IMR-90 (cell line): ENCODE data around the gene IGSF22. TPM values are rescaled to one million over a fixed set of nuclear protein-coding genes. Genes with fewer than 3 reads are reported as not detected.

ENCODE experiments used
- ATAC-seq: fragments of 200-7000 bp; cut with Tn5 transposase; 2 replicates; pipeline ENCODE4 v1.9.1; 2020; ENCODE audit warnings: low read depth, mild to moderate bottlenecking, moderate library complexity
- BruUV-seq: library from RNA; stranded (reverse); fragments of 400-500 nt; replicated peaks from 2 replicates; lab custom pipeline; 2021; lab: Mats Ljungman, UMichigan
- CTCF ChIA-PET: fragments of 300-600 bp; formaldehyde crosslinking; extraction: SDS; loops from one replicate; lab custom pipeline; 2021; ENCODE audit warnings: antibody characterized with exemption; lab: Yijun Ruan, JAX
- POLR2A ChIA-PET: fragments of 300-600 bp; sonication (Branson Sonifier 250); formaldehyde crosslinking; loops from one replicate; lab custom pipeline; 2022; ENCODE audit warnings: antibody characterized with exemption; ENCODE audit not compliant: unreplicated experiment; lab: Charles Lee
- DNase-seq: peaks from one replicate; pipeline ENCODE4 v3.0.0; 2013
- H2AFZ ChIP-seq: replicated peaks from 2 replicates; pipeline ENCODE3; 2013; ENCODE audit warnings: low read length, mild to moderate bottlenecking; ENCODE audit not compliant: poor library complexity
- H2AK5ac ChIP-seq: 2 replicates; pipeline ENCODE4 v1.6.1; 2013; ENCODE audit warnings: low read depth, low read length, inconsistent platforms
- H2AK9ac ChIP-seq: replicated peaks from 2 replicates; pipeline ENCODE3; 2013; ENCODE audit warnings: mild to moderate bottlenecking, low read depth, low read length, moderate library complexity; ENCODE audit not compliant: poor library complexity
- H2BK120ac ChIP-seq: 2 replicates; pipeline ENCODE4 v1.6.1; 2013; ENCODE audit warnings: low read depth, low read length, inconsistent platforms
- H2BK15ac ChIP-seq: 3 replicates; pipeline ENCODE4 v1.6.1; 2013; ENCODE audit warnings: low read depth, low read length, inconsistent platforms
- H2BK20ac ChIP-seq: 2 replicates; pipeline ENCODE4 v1.6.1; 2013; ENCODE audit warnings: low read depth, mild to moderate bottlenecking, inconsistent platforms, low read length, moderate library complexity
- H2BK5ac ChIP-seq: 2 replicates; pipeline ENCODE4 v1.6.1; 2013; ENCODE audit warnings: mild to moderate bottlenecking, low read depth, low read length, inconsistent platforms; ENCODE audit not compliant: poor library complexity, severe bottlenecking
- H3K14ac ChIP-seq: replicated peaks from 2 replicates; pipeline ENCODE4 v1.6.1; 2013; ENCODE audit warnings: low read depth, low read length, inconsistent platforms
- H3K18ac ChIP-seq: 2 replicates; pipeline ENCODE4 v1.6.1; 2013; ENCODE audit warnings: low read depth, low read length, control low read depth
- H3K23ac ChIP-seq: 2 replicates; pipeline ENCODE4 v1.6.1; 2013; ENCODE audit warnings: low read depth, low read length, inconsistent platforms
- H3K27ac ChIP-seq: 2 replicates; pipeline ENCODE4 v1.5.1; 2013; ENCODE audit warnings: mild to moderate bottlenecking, control low read depth, low read length; ENCODE audit not compliant: insufficient read depth
- H3K27me3 ChIP-seq: 2 replicates; pipeline ENCODE4 v1.6.1; 2013; ENCODE audit warnings: low read length; ENCODE audit not compliant: control insufficient read depth, insufficient read depth
- H3K36me3 ChIP-seq: 2 replicates; pipeline ENCODE4 v1.6.1; 2013; ENCODE audit warnings: low read length, mixed read lengths; ENCODE audit not compliant: control insufficient read depth, insufficient read depth
- H3K4ac ChIP-seq: 2 replicates; pipeline ENCODE4 v1.6.1; 2013; ENCODE audit warnings: low read depth, low read length, inconsistent platforms
- H3K4me1 ChIP-seq: 2 replicates; pipeline ENCODE4 v1.6.1; 2013; ENCODE audit warnings: low read length, mixed read lengths; ENCODE audit not compliant: control insufficient read depth, insufficient read depth
- H3K4me2 ChIP-seq: 2 replicates; pipeline ENCODE4 v1.6.1; 2013; ENCODE audit warnings: low read depth, mild to moderate bottlenecking, control low read depth, low read length, moderate library complexity
- H3K4me3 ChIP-seq: 2 replicates; pipeline ENCODE4 v1.5.1; 2013; ENCODE audit warnings: low read depth, mild to moderate bottlenecking, control low read depth, low read length, moderate library complexity; ENCODE audit not compliant: insufficient read depth
- H3K56ac ChIP-seq: 2 replicates; pipeline ENCODE4 v1.6.1; 2013; ENCODE audit warnings: low read length, inconsistent platforms; ENCODE audit not compliant: insufficient read depth; ENCODE audit errors: extremely low read depth
- H3K79me1 ChIP-seq, 2 experiments: 2 replicates each; pipeline ENCODE4 v1.6.1; 2013; ENCODE audit warnings: low read length in 2 of 2, inconsistent platforms in 1 of 2, low read depth in 1 of 2
- H3K9ac ChIP-seq: 2 replicates; pipeline ENCODE4 v1.6.1; 2013; ENCODE audit warnings: low read depth, low read length, control low read depth
- H3K9me1 ChIP-seq: 2 replicates; pipeline ENCODE4 v1.6.1; 2013; ENCODE audit warnings: low read length, inconsistent platforms; ENCODE audit not compliant: insufficient read depth
- H3K9me3 ChIP-seq: 2 replicates; pipeline ENCODE4 v1.6.1; 2013; ENCODE audit warnings: low read length; ENCODE audit not compliant: control insufficient read depth, insufficient read depth
- H4K20me1 ChIP-seq: 2 replicates; pipeline ENCODE4 v1.6.1; 2013; ENCODE audit warnings: low read length, inconsistent platforms; ENCODE audit not compliant: insufficient read depth
- H4K5ac ChIP-seq: 2 replicates; pipeline ENCODE4 v1.6.1; 2013; ENCODE audit warnings: mild to moderate bottlenecking, low read depth, low read length, control low read depth
- H4K8ac ChIP-seq, 2 experiments: 2 replicates each; pipeline ENCODE4 v1.6.1; 2013; ENCODE audit warnings: low read depth in 2 of 2, low read length in 2 of 2, control low read depth in 1 of 2, inconsistent platforms in 1 of 2
- H4K91ac ChIP-seq: 2 replicates; pipeline ENCODE4 v1.6.1; 2013; ENCODE audit warnings: low read depth, low read length, inconsistent platforms; ENCODE audit not compliant: insufficient read depth
- CEBPB ChIP-seq: IDR thresholded peaks from 2 replicates; pipeline ENCODE4 v1.6.1; 2012; ENCODE audit warnings: low read depth, low read length, improper control_type of control experiment
- FOS ChIP-seq: fragments of 150-350 bp; IDR thresholded peaks from 2 replicates; pipeline ENCODE4 v1.6.1; 2016; ENCODE audit warnings: low read depth, low read length
- POLR2A ChIP-seq: IDR thresholded peaks from 2 replicates; pipeline ENCODE4 v1.6.1; 2012; ENCODE audit warnings: mild to moderate bottlenecking, low read depth, low read length
- SMC3 ChIP-seq: fragments of 150-350 bp; IDR thresholded peaks from 2 replicates; pipeline ENCODE4 v1.6.1; 2016; ENCODE audit warnings: low read depth, mild to moderate bottlenecking, antibody characterized with exemption, low read length, moderate library complexity
- WGBS, 2 experiments: methylation state at CpG; one replicate each; pipeline versions ENCODE4 v1.1.5 to v1.1.7; 2013; ENCODE audit warnings: missing lambda C conversion rate in 2 of 2; ENCODE audit not compliant: insufficient read length in 1 of 2; ENCODE audit errors: extremely low coverage in 2 of 2; 5-methylcytosine and 5-hydroxymethylcytosine counted together
- dilution Hi-C: fragments of 300-500 bp; cut with HindIII; formaldehyde crosslinking; loops from one replicate; pipeline ENCODE4 v1.14.3; 2018; ENCODE audit warnings: low sequenced_read_pairs; ENCODE audit not compliant: unreplicated experiment
- in situ Hi-C: fragments of 300-500 bp; cut with MboI; formaldehyde crosslinking; loops from 3 replicates; pipeline ENCODE4 v1.14.3; 2019; ENCODE audit warnings: low sequenced_read_pairs, inconsistent platforms, mixed read lengths
- intact Hi-C: fragments of 100-400 bp; cut with micrococcal nuclease; formaldehyde crosslinking; loops from 2 replicates; pipeline ENCODE4 v1.10.0; 2022
- polyA plus RNA-seq, 3 experiments: library from polyadenylated mRNA; depleted of rRNA; stranded (reverse); fragments of >200 nt; gene quantifications; 2 replicates each; pipeline ENCODE4 v1.2.3, GENCODE V29; 2012; ENCODE audit warnings: low replicate concordance in 1 of 3
- total RNA-seq: library from RNA; depleted of rRNA; stranded (reverse); fragments of >200 nt; gene quantifications from 2 replicates; pipeline ENCODE4 v1.2.3, GENCODE V29; 2012

The IGSF22 gene
- total and polyA plus RNA-seq, 2 of the 4 experiments (the other 2 are of a cell fraction), result not detected

DNA sequence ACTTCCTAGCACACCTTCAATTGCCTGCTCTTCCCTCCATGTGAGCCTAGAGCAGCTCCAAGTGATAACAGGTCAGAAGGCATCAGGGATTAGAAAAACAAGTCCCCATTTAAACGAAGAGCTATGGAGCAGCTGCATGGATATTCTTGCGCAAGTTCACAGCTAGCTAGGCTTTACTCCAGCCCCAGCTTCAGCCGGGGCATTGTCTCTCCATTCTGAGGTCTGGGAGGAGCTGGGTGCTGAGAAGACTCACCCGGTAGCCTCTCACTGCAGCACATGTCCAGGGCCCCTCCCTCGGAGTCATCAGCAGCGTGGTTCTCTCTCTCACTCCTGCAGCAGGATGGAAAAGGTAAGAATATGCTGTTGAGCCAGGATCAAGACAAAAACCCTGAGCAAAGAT is 39.6 kb upstream of the IGSF22 start:
- peak; percentile 14 for DNase-seq
- no peak overlapping the region for H2BK15ac ChIP-seq
- POLR2A ChIA-PET, result no interaction called here
- ATAC-seq, result no peak
- intact Hi-C loops (loop anchor here (10.0 kb wide), 1 partner anchor 221 kb away; no protein-coding TSS in a partner anchor), dilution Hi-C loops (no loop called here), in situ Hi-C loops (no loop called here)
- no peak overlapping the region for H4K91ac ChIP-seq
- no peak overlapping the region for H2AK9ac ChIP-seq
- H3K79me1 ChIP-seq, result no peaks in the 10 kb centered on the region
- H3K18ac ChIP-seq, result no peak overlapping the region
- CTCF ChIA-PET, result interaction anchor here (1.7 kb wide), 1 partner anchor 33 kb away, joined by 5 read pairs; no protein-coding TSS in a partner anchor
- no peak overlapping the region for H3K9ac ChIP-seq
- no peak overlapping the region for H3K14ac ChIP-seq
- H3K23ac ChIP-seq, result no peak overlapping the region
- H4K5ac ChIP-seq, result no peak overlapping the region
- H2BK120ac ChIP-seq, result no peak overlapping the region
- no peak overlapping the region for H3K56ac ChIP-seq
- H2AK5ac ChIP-seq, result no peak overlapping the region; the same call in 1 of the 2 replicates
- H4K20me1 ChIP-seq, result no peaks in the 10 kb centered on the region
- H3K4me1 ChIP-seq, result peaks cover 2% of the 10 kb centered on the region
- H3K36me3 ChIP-seq, result no peaks in the 10 kb centered on the region
- no peak overlapping the region for H3K4me3 ChIP-seq
- TF ChIP-seq SMC3 (no peak), POLR2A (no peak), FOS (no peak), CEBPB (peak; percentile 78)
- H4K8ac ChIP-seq, result no peak overlapping the region
- no TSS peak for BruUV-seq
- H3K4ac ChIP-seq, result no peak overlapping the region
- no peak overlapping the region for H3K4me2 ChIP-seq
- no peak overlapping the region for H3K27ac ChIP-seq
- H2BK20ac ChIP-seq, result no peak overlapping the region; the same call in 1 of the 2 replicates
- H2AFZ ChIP-seq, result peak overlapping the region; percentile 5
- peaks cover 3% of the 10 kb centered on the region for H3K27me3 ChIP-seq
- H2BK5ac ChIP-seq, result no peak overlapping the region
- H3K9me3 ChIP-seq, result no peaks in the 10 kb centered on the region
- H3K9me1 ChIP-seq, result no peaks in the 10 kb centered on the region
- WGBS, 2 experiments, result no CpG with 5 or more reads among the region's 6 CpGs
